ENCODE data around the gene RSPH6A.
A peak's percentile ranks its signal among the peaks of the same experiment; 100 is the strongest.

DNA sequence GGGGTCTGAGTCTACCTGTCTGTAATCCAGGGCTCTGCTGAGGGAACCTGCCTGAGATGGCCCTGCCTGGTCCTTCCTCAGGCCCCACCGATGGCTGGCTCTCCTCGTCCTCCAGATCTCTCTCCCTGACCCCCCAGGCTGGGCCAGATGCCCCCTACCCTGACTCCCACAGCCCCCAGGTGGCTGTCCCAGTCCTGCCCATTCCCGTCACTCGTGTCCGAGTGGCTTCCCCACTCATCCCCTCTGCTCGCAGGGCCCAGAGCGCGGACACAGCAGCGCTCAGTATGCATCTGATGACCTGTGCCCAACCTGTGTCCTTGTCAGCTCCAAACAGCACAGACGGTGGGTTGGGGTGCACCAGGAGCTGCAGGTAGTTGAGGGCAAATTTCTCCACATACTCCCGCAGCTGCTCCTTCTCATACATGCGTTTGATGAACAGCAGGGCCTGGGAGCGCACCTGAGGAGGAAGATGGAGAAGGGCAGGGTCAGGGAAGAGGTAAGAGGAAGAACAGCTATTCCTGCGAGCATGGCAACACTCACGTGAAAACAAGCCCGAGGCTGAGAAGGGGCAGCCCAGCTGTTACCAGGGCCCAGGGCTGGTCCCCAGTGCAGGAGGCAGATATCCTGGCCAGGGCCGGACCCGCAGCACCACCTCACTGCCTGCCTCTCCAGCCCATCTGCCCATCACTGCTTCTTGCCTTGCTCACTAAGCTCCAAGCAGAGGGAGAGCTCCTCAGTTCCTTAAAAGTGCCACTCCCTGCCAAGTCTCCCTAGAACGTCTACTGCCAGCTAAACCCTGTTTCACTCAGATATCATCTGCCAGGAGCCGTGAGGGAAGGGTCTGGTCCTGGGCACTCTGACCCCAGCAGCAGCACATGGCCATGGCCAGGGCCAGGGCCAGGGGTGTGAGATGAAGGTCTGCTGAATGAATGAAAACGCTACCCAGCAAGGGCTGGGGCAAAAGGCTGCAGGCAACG, 11.1 kb upstream of the RSPH6A start:
- TF ChIP-seq, protein P1, sequence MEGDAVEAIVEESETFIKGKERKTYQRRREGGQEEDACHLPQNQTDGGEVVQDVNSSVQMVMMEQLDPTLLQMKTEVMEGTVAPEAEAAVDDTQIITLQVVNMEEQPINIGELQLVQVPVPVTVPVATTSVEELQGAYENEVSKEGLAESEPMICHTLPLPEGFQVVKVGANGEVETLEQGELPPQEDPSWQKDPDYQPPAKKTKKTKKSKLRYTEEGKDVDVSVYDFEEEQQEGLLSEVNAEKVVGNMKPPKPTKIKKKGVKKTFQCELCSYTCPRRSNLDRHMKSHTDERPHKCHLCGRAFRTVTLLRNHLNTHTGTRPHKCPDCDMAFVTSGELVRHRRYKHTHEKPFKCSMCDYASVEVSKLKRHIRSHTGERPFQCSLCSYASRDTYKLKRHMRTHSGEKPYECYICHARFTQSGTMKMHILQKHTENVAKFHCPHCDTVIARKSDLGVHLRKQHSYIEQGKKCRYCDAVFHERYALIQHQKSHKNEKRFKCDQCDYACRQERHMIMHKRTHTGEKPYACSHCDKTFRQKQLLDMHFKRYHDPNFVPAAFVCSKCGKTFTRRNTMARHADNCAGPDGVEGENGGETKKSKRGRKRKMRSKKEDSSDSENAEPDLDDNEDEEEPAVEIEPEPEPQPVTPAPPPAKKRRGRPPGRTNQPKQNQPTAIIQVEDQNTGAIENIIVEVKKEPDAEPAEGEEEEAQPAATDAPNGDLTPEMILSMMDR (IDR thresholded peaks at IDR 0.05 in 8 of 11, conservative IDR thresholded peaks at IDR 0.05 in 3 of 11) = no peak
- TF ChIP-seq POLR2AphosphoS5 (IDR thresholded peaks at IDR 0.05) (peak in 1 of 3 donors; percentile 31), POLR2A (IDR thresholded peaks at IDR 0.05) (no peak)

All from spleen (tissue), 7 donors.